WTC11 (cell line): Measurements from ENCODE around the gene PRR12.

Source experiments
- AFF4 ChIP-seq: sonication (generic); formaldehyde crosslinking; IDR thresholded peaks from 2 replicates; pipeline ENCODE4 v1.8.1; 2023; ENCODE audit warnings: mild to moderate bottlenecking, missing genetic modification reagents, borderline replicate concordance
- CTCF ChIP-seq: fragments of 200-600 bp; IDR thresholded peaks from 2 replicates; pipeline ENCODE4 v1.8.0; 2022; ENCODE audit warnings: antibody characterized with exemption
- MYBL2 ChIP-seq: sonication (generic); formaldehyde crosslinking; IDR thresholded peaks from 2 replicates; pipeline ENCODE4 v1.8.1; 2023; ENCODE audit warnings: mild to moderate bottlenecking, moderate library complexity, missing genetic modification reagents
- TCF7 ChIP-seq: sonication (generic); formaldehyde crosslinking; IDR thresholded peaks from 2 replicates; pipeline ENCODE4 v1.8.0; 2022; ENCODE audit warnings: mild to moderate bottlenecking, low read depth, missing genetic modification reagents, moderate library complexity
- TP53 ChIP-seq: sonication (generic); formaldehyde crosslinking; IDR thresholded peaks from 2 replicates; pipeline ENCODE4 v1.8.1; 2023; ENCODE audit warnings: mild to moderate bottlenecking, missing genetic modification reagents
- USF1 ChIP-seq: sonication (generic); formaldehyde crosslinking; IDR thresholded peaks from 2 replicates; pipeline ENCODE4 v1.8.0; 2022; ENCODE audit warnings: mild to moderate bottlenecking, missing genetic modification reagents
- USF2 ChIP-seq: sonication (generic); formaldehyde crosslinking; IDR thresholded peaks from 2 replicates; pipeline ENCODE4 v1.8.1; 2023; ENCODE audit warnings: mild to moderate bottlenecking, missing genetic modification reagents, moderate library complexity
- ZBTB43 ChIP-seq: sonication (generic); formaldehyde crosslinking; IDR thresholded peaks from 2 replicates; pipeline ENCODE4 v1.8.1; 2023; ENCODE audit warnings: mild to moderate bottlenecking, missing genetic modification reagents
- ZNF512 ChIP-seq: sonication (generic); formaldehyde crosslinking; IDR thresholded peaks from 2 replicates; pipeline ENCODE4 v1.8.1; 2022; ENCODE audit warnings: missing genetic modification reagents, borderline replicate concordance

GRCh38 chr19:49588365-49589122, 2.4 kb upstream of the PRR12 start:
- TF ChIP-seq CTCF, result no peak
- TF ChIP-seq TP53 (CRISPR knock-in tag), result no peak
- no peak for TF ChIP-seq ZBTB43 (CRISPR knock-in tag)
- no peak for TF ChIP-seq USF1
- no peak for TF ChIP-seq AFF4 (CRISPR knock-in tag)
- TF ChIP-seq ZNF512 (CRISPR knock-in tag), result no peak
- TF ChIP-seq USF2 (CRISPR knock-in tag), result no peak
- TF ChIP-seq MYBL2 (CRISPR knock-in tag), result no peak
- TF ChIP-seq TCF7, result no peak
